IPS DF 6.9 (cell line): ENCODE results near the gene SIM2.

Experiments
- DNase-seq: peaks from one replicate; pipeline ENCODE4 v3.0.0-alpha.2; 2013; ENCODE audit warnings: low read depth, low spot score
- H3K27ac ChIP-seq: one replicate; pipeline ENCODE4 v1.5.1; 2013; ENCODE audit warnings: low read length, control low read depth
- H3K27me3 ChIP-seq: 2 replicates; pipeline ENCODE4 v1.6.1; 2013; ENCODE audit warnings: mild to moderate bottlenecking, low read length; ENCODE audit not compliant: control insufficient read depth, insufficient read depth
- H3K36me3 ChIP-seq: 2 replicates; pipeline ENCODE4 v1.6.1; 2013; ENCODE audit warnings: low read length; ENCODE audit not compliant: control insufficient read depth, insufficient read depth
- H3K4me1 ChIP-seq: 2 replicates; pipeline ENCODE4 v1.6.1; 2013; ENCODE audit warnings: low read length; ENCODE audit not compliant: control insufficient read depth, insufficient read depth
- H3K4me3 ChIP-seq: 2 replicates; pipeline ENCODE4 v1.5.1; 2013; ENCODE audit warnings: mild to moderate bottlenecking, low read length
- H3K9me3 ChIP-seq: 2 replicates; pipeline ENCODE4 v1.6.1; 2013; ENCODE audit warnings: low read length, inconsistent platforms; ENCODE audit not compliant: control insufficient read depth, insufficient read depth
- WGBS: extraction: QIAGEN DNeasy Blood & Tissue Kit; methylation state at CpG from one replicate; pipeline ENCODE4 v1.1.7; 2013; ENCODE audit warnings: mixed read lengths, missing lambda C conversion rate; ENCODE audit not compliant: insufficient read length, insufficient coverage; 5-methylcytosine and 5-hydroxymethylcytosine counted together

SIM2 gene

GRCh38 chr21:36700295-36700970 is 1.5 kb downstream of the SIM2 start:
- peaks cover 10% of the 10 kb centered on the region for H3K4me1 ChIP-seq
- no peaks in the 10 kb centered on the region for H3K36me3 ChIP-seq
- no peaks in the 10 kb centered on the region for H3K9me3 ChIP-seq
- no peak overlapping the region; the same call in 1 of the 2 replicates for H3K4me3 ChIP-seq
- 100% methylated on average over 1 of the region's 30 CpGs for WGBS
- no peak overlapping the region for H3K27ac ChIP-seq
- no peak for DNase-seq
- peaks cover 98% of the 10 kb centered on the region for H3K27me3 ChIP-seq

- no peak overlapping the region; the same call in 1 of the 2 replicates for H3K4me3 ChIP-seq
- H3K9me3 ChIP-seq, result no peaks in the 10 kb centered on the region
- peaks cover 10% of the 10 kb centered on the region for H3K4me1 ChIP-seq
- no peak overlapping the region for H3K27ac ChIP-seq
- peaks cover 98% of the 10 kb centered on the region for H3K27me3 ChIP-seq
- no peak for DNase-seq
- WGBS, result no CpG with 5 or more reads among the region's 65 CpGs
- no peaks in the 10 kb centered on the region for H3K36me3 ChIP-seq
Measured at GRCh38 chr21:36700971-36701755, 2.2 kb downstream of the SIM2 start.

DNA sequence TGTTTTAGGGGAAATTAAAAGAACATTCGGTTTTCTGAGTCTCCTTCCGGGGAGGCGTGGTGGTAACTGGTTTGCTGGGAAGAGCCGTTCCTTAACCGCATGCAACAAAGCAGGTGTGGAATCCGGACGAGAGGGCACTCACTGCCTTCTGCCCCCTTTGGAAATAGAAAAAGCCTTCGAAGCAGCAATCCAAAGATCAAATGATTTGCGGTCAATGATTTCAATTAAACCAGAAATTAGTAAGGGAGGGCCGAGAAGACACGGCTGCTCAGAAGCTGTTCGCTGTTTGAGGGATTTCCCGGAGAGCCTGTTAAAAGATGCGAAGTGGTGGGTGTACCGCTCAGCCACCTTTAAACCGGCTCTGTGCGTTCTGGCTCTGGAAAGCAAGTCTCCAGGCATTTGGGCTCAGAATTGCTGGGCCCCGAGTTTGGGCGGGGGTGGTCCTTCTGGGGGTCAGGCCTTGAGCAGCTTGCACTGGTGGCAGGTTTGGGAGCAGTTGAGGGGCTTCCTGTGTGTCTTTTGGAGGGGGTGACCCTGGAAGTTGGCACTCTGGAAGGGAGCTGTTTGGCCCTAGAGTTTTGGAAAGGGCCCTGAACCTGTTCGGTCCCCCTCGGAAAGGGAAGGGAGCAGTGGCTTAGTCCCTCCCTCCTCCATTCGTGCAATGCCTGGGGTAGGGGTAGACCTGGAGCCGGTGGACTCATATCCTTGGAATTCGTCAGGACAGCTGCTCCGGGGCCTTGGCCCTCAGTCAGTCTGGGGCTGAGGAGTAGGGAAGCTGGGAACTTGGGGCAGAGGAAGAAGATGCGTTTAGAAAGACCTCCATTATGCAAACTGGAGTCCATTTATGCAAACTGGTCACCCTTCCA is 3.1 kb downstream of the SIM2 start:
- Histone ChIP-seq H3K4me3 (no peak overlapping the region), H3K27me3 (peaks cover 98% of the 10 kb centered on the region), H3K9me3 (no peaks in the 10 kb centered on the region), H3K27ac (no peak overlapping the region), H3K36me3 (no peaks in the 10 kb centered on the region), H3K4me1 (peaks cover 7% of the 10 kb centered on the region)
- WGBS, result no CpG with 5 or more reads among the region's 26 CpGs
- DNase-seq, result no peak

DNA sequence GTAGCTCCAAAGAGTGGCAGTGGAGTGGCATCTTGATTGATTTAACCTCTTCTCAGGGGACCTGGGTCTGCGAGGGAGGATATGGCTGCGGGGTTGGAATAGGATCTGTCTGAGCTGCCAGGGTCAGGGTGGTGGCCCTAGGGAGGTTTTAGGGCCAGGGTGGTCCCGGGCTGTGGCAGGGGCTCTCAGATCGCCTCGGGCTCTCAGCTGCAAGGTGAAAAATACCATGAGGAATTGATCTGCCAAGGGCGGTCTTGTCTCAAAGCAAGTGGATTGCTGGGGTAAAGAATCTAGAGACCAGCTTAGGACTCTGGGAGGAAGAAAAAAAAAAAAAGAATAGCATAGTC is 3.7 kb downstream of the SIM2 start:
- no peaks in the 10 kb centered on the region for H3K9me3 ChIP-seq
- H3K36me3 ChIP-seq, result no peaks in the 10 kb centered on the region
- no CpG with 5 or more reads among the region's 6 CpGs for WGBS
- peaks cover 98% of the 10 kb centered on the region for H3K27me3 ChIP-seq
- no peak overlapping the region for H3K27ac ChIP-seq
- no peak for DNase-seq
- H3K4me1 ChIP-seq, result peaks cover 7% of the 10 kb centered on the region
- no peak overlapping the region for H3K4me3 ChIP-seq

DNA sequence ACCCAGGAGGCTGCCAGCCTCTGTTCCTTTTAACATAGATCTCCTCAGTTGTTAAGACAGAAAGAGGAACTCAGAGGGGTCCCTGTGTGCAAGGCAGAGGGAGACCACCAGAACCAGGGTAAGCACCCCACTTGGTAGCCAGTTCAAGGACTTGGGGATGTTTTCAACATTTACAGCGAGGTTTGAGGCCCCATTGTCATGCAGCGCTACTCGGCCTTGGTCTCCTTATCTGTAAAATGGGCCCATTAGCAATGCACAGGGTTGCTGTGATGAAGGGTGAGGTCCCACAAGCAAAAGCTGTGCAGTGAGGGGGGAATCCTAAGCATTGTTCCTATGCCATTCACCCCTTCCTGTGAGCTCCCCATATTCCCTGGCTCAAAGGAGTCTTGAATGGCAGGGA is 4.2 kb downstream of the SIM2 start:
- WGBS, result no CpG with 5 or more reads among the region's 3 CpGs
- Histone ChIP-seq H3K4me3 (no peak overlapping the region), H3K9me3 (no peaks in the 10 kb centered on the region), H3K4me1 (peaks cover 6% of the 10 kb centered on the region; the same call in 1 of the 2 replicates), H3K27ac (no peak overlapping the region), H3K27me3 (peaks cover 98% of the 10 kb centered on the region), H3K36me3 (no peaks in the 10 kb centered on the region)
- DNase-seq, result no peak

GRCh38 chr21:36703626-36704280 is 4.8 kb downstream of the SIM2 start:
- Histone ChIP-seq H3K36me3 (no peaks in the 10 kb centered on the region), H3K27ac (no peak overlapping the region), H3K27me3 (peaks cover 98% of the 10 kb centered on the region), H3K4me1 (peaks cover 7% of the 10 kb centered on the region; the same call in 1 of the 2 replicates), H3K4me3 (no peak overlapping the region), H3K9me3 (no peaks in the 10 kb centered on the region)
- DNase-seq, result no peak
- WGBS, result no CpG with 5 or more reads among the region's 15 CpGs

DNA sequence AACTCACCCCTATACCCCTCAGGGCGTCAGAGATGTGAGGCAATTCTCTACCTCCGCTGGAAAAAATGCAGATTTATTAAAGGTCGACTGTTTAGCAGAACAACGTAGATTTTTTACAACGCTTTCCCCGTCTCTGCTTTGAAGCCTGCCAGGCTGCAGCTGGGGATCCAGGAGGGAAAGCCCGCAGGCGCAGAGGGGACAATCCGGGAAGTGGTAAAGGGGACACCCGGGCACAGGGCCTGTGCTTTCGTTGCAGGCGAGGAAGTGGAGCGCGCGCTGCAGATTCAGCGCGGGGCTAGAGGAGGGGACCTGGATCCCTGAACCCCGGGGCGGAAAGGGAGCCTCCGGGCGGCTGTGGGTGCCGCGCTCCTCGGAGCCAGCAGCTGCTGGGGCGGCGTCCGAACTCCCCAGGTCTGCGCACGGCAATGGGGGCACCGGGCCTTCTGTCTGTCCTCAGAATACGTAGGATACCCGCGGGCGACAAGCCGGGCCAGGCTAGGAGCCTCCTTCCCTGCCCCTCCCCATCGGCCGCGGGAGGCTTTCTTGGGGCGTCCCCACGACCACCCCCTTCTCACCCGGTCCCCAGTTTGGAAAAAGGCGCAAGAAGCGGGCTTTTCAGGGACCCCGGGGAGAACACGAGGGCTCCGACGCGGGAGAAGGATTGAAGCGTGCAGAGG is 5.5 kb downstream of the SIM2 start:
- no peaks in the 10 kb centered on the region for H3K36me3 ChIP-seq
- no peak overlapping the region for H3K4me3 ChIP-seq
- H3K27ac ChIP-seq, result no peak overlapping the region
- peaks cover 8% of the 10 kb centered on the region; the same call in 1 of the 2 replicates for H3K4me1 ChIP-seq
- H3K27me3 ChIP-seq, result peaks cover 100% of the 10 kb centered on the region
- H3K9me3 ChIP-seq, result no peaks in the 10 kb centered on the region
- DNase-seq, result no peak
- no CpG with 5 or more reads among the region's 49 CpGs for WGBS

DNA sequence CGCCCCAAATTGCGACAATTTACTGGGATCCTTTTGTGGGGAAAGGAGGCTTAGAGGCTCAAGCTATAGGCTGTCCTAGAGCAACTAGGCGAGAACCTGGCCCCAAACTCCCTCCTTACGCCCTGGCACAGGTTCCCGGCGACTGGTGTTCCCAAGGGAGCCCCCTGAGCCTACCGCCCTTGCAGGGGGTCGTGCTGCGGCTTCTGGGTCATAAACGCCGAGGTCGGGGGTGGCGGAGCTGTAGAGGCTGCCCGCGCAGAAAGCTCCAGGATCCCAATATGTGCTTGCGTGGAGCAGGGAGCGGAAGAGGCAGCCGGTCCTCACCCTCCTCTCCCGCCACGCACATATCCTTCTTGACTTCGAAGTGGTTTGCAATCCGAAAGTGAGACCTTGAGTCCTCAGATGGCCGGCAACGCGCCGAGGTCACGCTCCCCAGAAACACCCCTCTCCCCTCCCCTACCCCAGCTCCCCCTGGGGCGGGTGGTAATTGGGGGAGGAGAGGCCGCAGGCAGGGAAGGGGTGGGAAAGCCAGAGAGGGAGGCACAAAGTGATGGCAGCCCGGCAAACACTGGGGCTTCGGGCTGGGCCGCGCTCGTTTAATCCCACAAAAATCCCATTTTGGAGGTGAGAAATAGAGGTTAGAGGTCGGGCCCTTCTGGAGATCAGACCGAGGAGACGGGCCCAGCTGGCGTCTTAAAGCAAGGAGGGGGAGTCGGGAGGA is 6.2 kb downstream of the SIM2 start:
- H3K36me3 ChIP-seq, result no peaks in the 10 kb centered on the region
- H3K4me3 ChIP-seq, result no peak overlapping the region
- no peaks in the 10 kb centered on the region for H3K9me3 ChIP-seq
- H3K4me1 ChIP-seq, result peaks cover 8% of the 10 kb centered on the region; the same call in 1 of the 2 replicates
- H3K27me3 ChIP-seq, result peaks cover 100% of the 10 kb centered on the region
- H3K27ac ChIP-seq, result no peak overlapping the region
- no CpG with 5 or more reads among the region's 39 CpGs for WGBS
- DNase-seq, result no peak

GRCh38 chr21:36705679-36706481 is 7.0 kb downstream of the SIM2 start:
- Histone ChIP-seq H3K9me3 (no peaks in the 10 kb centered on the region), H3K27ac (no peak overlapping the region), H3K27me3 (peaks cover 92% of the 10 kb centered on the region), H3K4me1 (peaks cover 8% of the 10 kb centered on the region; the same call in 1 of the 2 replicates), H3K36me3 (no peaks in the 10 kb centered on the region), H3K4me3 (no peak overlapping the region)
- no peak for DNase-seq
- WGBS, result no CpG with 5 or more reads among the region's 22 CpGs
